Measurements from ENCODE around the gene SCIN.

The SCIN gene

DNA sequence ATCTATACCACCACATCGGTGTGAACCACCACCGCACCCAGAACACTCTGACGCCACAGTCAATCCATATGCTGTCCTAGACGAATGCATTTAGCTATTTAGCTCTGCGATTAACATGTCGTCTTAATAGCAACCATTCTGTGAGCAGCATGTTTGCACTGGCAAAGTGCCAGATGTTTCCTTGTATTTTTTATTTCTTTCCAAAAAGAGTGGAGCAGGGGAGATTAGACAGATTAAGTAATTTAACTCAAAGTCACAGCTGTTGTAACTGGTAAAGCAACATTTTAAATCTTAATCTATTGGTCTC is 59.9 kb downstream of the SCIN start:
- no peaks in the 10 kb centered on the region for H3K27me3 ChIP-seq
- no peaks in the 10 kb centered on the region for H4K20me1 ChIP-seq
- H3K4me3 ChIP-seq, result no peak overlapping the region
- no peaks in the 10 kb centered on the region for H3K36me3 ChIP-seq
- H3K4me2 ChIP-seq, result no peak overlapping the region
- TF ChIP-seq Cebpa-rat (IDR thresholded peaks at IDR 0.05), result no peak
- peaks cover 8% of the 10 kb centered on the region for H3K4me1 ChIP-seq
- H3K27ac ChIP-seq, result no peak overlapping the region
- no peak overlapping the region for H3K9ac ChIP-seq
- H3K9me3 ChIP-seq, result no peaks in the 10 kb centered on the region

DNA sequence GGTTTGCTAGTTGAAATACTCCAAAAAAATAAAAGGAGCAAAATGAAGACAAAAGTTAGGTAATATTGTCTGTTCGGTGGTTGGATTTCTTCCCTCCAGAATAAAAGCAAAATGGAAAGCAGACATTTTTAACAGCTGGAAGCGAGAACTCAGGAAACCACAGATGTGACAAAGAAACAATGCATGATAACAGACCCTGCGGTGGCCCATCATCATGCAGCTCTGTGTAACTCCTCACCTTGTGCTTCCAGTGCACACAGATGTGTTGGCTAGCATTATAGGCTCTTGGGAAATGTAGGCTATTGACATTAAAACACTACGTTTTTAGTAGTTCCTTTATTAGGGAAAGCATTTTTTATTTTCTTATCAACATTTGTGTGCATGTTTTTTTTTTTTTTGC is 63.1 kb downstream of the SCIN start:
- no peaks in the 10 kb centered on the region for H3K36me3 ChIP-seq
- no peaks in the 10 kb centered on the region for H3K9me3 ChIP-seq
- H3K4me1 ChIP-seq, result peaks cover 8% of the 10 kb centered on the region
- H3K27ac ChIP-seq, result no peak overlapping the region
- H3K4me2 ChIP-seq, result 0 out of 2 replicates have a peak overlapping the region, but pooled peaks have one; percentile 2
- H3K9ac ChIP-seq, result no peak overlapping the region
- no peaks in the 10 kb centered on the region for H4K20me1 ChIP-seq
- no peak overlapping the region for H3K4me3 ChIP-seq
- H3K27me3 ChIP-seq, result no peaks in the 10 kb centered on the region
- TF ChIP-seq Cebpa-rat (IDR thresholded peaks at IDR 0.05), result no peak

DNA sequence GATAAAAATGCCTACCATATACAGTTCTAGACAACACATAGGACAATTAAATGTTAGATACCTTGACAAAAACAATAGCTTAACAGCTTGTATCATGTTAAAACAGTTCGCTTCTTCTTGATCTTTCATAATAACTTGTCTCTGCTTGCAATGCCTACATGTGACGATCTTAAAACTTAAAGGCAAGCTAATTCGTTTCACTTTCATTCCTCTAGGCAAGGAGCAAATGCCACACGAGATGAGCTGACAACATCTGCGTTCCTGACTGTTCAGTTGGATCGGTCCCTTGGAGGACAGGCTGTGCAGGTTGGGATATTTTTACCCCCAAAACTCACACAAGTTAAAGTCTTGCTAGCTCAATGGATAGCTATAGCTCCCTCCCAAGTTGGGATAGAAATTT is 65.3 kb downstream of the SCIN start:
- no peaks in the 10 kb centered on the region for H3K36me3 ChIP-seq
- peaks cover 8% of the 10 kb centered on the region for H3K4me1 ChIP-seq
- H3K27me3 ChIP-seq, result no peaks in the 10 kb centered on the region
- H3K9ac ChIP-seq, result no peak overlapping the region; the same call in 1 of the 2 replicates
- TF ChIP-seq Cebpa-rat (IDR thresholded peaks at IDR 0.05), result no peak
- no peaks in the 10 kb centered on the region for H4K20me1 ChIP-seq
- H3K4me2 ChIP-seq, result peak overlapping the region; percentile 45
- H3K4me3 ChIP-seq, result no peak overlapping the region
- H3K9me3 ChIP-seq, result no peaks in the 10 kb centered on the region
- no peak overlapping the region for H3K27ac ChIP-seq

DNA sequence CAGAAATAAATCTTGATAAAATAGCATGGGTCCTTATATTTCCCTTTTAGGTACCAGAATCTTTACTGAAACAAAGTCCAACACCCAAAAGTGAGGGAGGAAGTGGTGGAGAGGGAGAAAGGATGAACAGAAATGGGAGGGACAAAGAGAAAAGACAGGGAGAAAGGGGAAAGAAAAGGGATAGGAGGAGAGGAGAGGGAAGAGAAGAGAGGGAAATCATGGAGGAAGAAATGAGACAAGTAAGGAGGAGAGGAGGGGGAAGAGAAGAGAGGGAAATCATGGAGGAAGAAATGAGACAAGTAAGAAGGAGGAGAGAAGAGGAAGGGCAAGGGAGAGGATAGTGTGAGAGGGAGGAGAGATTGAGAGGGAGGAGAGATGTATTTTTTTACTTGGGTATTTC is 66.8 kb downstream of the SCIN start:
- Histone ChIP-seq H3K9me3 (no peaks in the 10 kb centered on the region), H3K27ac (no peak overlapping the region), H3K27me3 (no peaks in the 10 kb centered on the region), H4K20me1 (no peaks in the 10 kb centered on the region), H3K36me3 (no peaks in the 10 kb centered on the region), H3K4me1 (peaks cover 8% of the 10 kb centered on the region), H3K4me3 (no peak overlapping the region), H3K9ac (no peak overlapping the region), H3K4me2 (no peak overlapping the region)
- TF ChIP-seq Cebpa-rat (IDR thresholded peaks at IDR 0.05), result no peak

DNA sequence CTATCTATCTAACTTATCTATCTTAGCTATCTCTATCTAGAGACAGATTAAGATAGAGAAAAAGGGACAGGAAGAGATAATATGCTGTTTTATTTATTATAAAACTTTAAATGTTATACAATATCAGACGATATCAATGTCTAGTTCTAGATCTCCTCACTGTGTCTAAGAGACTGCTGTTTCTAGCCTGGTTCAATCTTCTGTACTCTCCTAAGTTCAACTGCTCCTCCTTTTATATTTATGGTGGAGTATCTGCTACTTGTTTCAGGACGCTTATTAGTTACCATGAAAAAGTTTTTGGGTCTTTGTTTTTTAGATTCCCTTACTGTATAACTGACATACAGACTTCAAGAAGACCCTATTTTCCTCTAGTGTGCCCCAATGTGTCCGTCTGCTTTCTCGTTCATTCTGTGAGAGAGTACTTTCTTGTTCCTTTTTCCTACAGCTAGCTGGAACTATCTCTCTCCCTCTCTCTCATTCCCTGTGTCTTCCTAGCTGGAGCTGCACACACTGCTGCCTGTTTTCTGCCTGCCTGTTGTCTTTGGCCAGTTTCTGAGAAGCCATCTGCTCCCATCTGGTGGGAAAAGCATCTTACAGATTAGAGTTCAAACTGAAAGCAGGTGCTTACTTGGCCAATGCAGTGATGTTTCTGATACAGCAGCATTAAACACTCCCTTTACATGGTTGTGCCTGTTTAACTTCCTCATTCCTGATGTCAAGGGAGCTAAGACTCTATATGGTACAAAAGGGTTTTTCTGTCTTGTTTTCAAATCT is 67.5 kb downstream of the SCIN start:
- Histone ChIP-seq H3K9me3 (no peaks in the 10 kb centered on the region), H3K4me1 (peaks cover 8% of the 10 kb centered on the region), H3K36me3 (no peaks in the 10 kb centered on the region), H3K9ac (no peak overlapping the region), H3K27ac (no peak overlapping the region), H3K4me2 (no peak overlapping the region; the same call in 1 of the 2 replicates), H3K4me3 (no peak overlapping the region), H3K27me3 (no peaks in the 10 kb centered on the region), H4K20me1 (no peaks in the 10 kb centered on the region)
- no peak for TF ChIP-seq Cebpa-rat (IDR thresholded peaks at IDR 0.05)

- H3K4me2 ChIP-seq, result no peak overlapping the region
- H3K9me3 ChIP-seq, result no peaks in the 10 kb centered on the region
- no peak for TF ChIP-seq Cebpa-rat (IDR thresholded peaks at IDR 0.05)
- H3K4me3 ChIP-seq, result no peak overlapping the region
- no peaks in the 10 kb centered on the region for H4K20me1 ChIP-seq
- H3K4me1 ChIP-seq, result peaks cover 3% of the 10 kb centered on the region
- no peak overlapping the region for H3K27ac ChIP-seq
- H3K27me3 ChIP-seq, result no peaks in the 10 kb centered on the region
- H3K9ac ChIP-seq, result no peak overlapping the region
- no peaks in the 10 kb centered on the region for H3K36me3 ChIP-seq
Measured at GRCh38 chr7:12638851-12639456, 68.4 kb downstream of the SCIN start.

DNA sequence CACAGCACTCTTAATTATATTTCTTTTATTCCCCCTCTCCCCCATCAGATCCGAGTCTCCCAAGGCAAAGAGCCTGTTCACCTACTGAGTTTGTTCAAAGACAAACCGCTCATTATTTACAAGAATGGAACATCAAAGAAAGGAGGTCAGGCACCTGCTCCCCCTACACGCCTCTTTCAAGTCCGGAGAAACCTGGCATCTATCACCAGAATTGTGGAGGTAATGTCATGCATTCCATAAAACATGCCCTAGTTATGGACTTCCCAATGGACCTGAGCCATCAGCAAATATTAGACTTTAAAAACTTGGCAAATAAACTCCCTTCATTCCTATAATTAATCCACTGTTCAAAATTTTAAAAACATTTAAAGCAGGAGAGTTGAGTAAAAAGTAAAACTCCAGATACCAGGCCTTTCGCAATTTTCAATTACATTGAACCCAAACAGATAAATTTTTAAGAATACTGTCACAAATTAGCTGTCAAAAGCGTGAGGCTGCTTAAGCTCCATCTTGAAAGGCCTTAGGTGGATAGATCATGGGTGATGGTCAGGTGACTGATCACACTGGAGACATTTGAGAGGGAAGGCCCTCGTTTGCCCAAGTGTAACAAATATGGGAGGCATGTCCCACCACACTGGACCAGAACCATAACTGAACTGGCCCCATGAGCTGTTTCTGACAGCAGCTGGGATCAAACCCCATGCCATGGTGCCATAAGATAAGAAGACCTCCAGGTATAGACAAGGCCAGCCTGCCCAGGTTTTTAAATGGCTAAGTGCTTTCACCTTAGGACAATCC is 70.0 kb downstream of the SCIN start:
- no peaks in the 10 kb centered on the region for H3K9me3 ChIP-seq
- no peaks in the 10 kb centered on the region for H3K27me3 ChIP-seq
- H3K4me3 ChIP-seq, result no peak overlapping the region
- H3K9ac ChIP-seq, result no peak overlapping the region
- TF ChIP-seq Cebpa-rat (IDR thresholded peaks at IDR 0.05), result no peak
- no peaks in the 10 kb centered on the region for H3K36me3 ChIP-seq
- H4K20me1 ChIP-seq, result no peaks in the 10 kb centered on the region
- H3K27ac ChIP-seq, result no peak overlapping the region
- H3K4me1 ChIP-seq, result no peaks in the 10 kb centered on the region
- no peak overlapping the region for H3K4me2 ChIP-seq

DNA sequence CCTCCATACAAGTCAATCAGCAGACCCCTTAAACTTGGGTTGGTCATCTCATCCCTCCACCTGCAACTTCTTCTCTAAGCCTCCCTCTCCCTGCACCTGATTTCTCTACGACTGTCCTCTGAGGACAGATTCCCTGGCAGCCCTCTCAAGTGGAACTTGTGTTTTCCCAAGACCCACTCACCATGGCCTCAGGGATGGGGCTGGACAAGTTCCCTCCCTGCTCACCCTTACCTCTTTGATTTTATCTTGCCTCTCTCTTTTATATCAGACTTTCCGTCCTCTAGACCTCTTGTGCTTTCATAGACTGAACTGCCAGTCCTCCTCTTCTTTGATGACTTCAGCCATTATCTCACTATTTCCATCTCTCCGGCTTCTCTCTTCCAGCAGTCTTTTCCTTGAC is 70.7 kb downstream of the SCIN start:
- Histone ChIP-seq H3K4me1 (no peaks in the 10 kb centered on the region), H3K9ac (no peak overlapping the region)

DNA sequence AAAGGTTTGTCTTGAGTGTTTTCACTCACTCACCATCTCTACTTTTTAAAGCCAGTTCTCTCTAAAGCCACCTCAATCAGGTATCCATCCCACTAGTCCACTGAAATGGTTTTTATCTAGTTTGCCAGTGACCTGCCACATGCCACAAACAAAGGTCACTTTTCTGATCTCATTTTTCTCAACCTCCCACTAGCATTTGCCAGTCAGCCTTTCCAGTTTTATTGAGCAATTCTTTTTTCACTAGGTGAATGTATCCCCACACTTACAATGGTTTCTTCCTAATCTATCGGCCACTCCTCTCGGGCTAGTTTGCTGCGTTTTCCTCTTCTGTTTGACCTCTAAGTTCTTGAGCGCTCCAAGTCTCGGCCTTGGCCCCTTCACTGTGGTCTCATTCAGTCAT is 72.0 kb downstream of the SCIN start:
- H3K27ac ChIP-seq, result no peak overlapping the region
- no peaks in the 10 kb centered on the region for H3K4me1 ChIP-seq
- no peaks in the 10 kb centered on the region for H3K27me3 ChIP-seq
- no peak for TF ChIP-seq Cebpa-rat (IDR thresholded peaks at IDR 0.05)
- H3K4me3 ChIP-seq, result no peak overlapping the region
- no peaks in the 10 kb centered on the region for H3K9me3 ChIP-seq
- no peak overlapping the region for H3K4me2 ChIP-seq
- H4K20me1 ChIP-seq, result no peaks in the 10 kb centered on the region
- no peaks in the 10 kb centered on the region for H3K36me3 ChIP-seq
- no peak overlapping the region for H3K9ac ChIP-seq

More for the DNA sequence above, 70.7 kb downstream of the SCIN start:
- TF ChIP-seq Cebpa-rat (IDR thresholded peaks at IDR 0.05), result no peak
- Histone ChIP-seq H3K27me3 (no peaks in the 10 kb centered on the region), H3K36me3 (no peaks in the 10 kb centered on the region), H4K20me1 (no peaks in the 10 kb centered on the region), H3K4me3 (no peak overlapping the region), H3K27ac (no peak overlapping the region), H3K4me2 (no peak overlapping the region), H3K9me3 (no peaks in the 10 kb centered on the region)

Data from BLaER1 (cell line).